Uterus (tissue), 4 donors: ENCODE data around the gene SGK1. TPM values are rescaled to one million over a fixed set of nuclear protein-coding genes. Genes with fewer than 3 reads are reported as not detected.
A peak's percentile ranks its signal among the peaks of the same experiment; 100 is the strongest.

Experiments
- DNase-seq, 2 donors: peaks; one replicate each; pipeline ENCODE4 v3.0.0-alpha.2; 2019 to 2020
- H3K27ac ChIP-seq, 2 donors: fragments of 200-600 bp; sonication (generic); 1 replicate in 1 of 2; 2 replicates in 1 of 2; pipeline ENCODE4 v1.5.1; 2016 to 2018
- H3K27me3 ChIP-seq, 2 donors: fragments of 200-600 bp; sonication (generic); one replicate each; pipeline ENCODE4 v1.5.1; 2018 to 2019; ENCODE audit warnings: control low read depth in 1 of 2
- H3K36me3 ChIP-seq, 2 donors: fragments of 200-600 bp; sonication (generic); one replicate each; pipeline ENCODE4 v1.5.1; 2019; ENCODE audit warnings: control low read depth in 1 of 2
- H3K4me1 ChIP-seq, 2 donors: fragments of 200-600 bp; sonication (generic); one replicate each; pipeline ENCODE4 v1.5.1; 2018 to 2019; ENCODE audit warnings: control low read depth in 1 of 2
- H3K4me3 ChIP-seq, 2 donors: fragments of 200-600 bp; sonication (generic); 1 replicate in 1 of 2; 2 replicates in 1 of 2; pipeline ENCODE4 v1.5.1; 2018 to 2019; ENCODE audit warnings: mild to moderate bottlenecking in 1 of 2
- H3K9me3 ChIP-seq, 2 donors: fragments of 200-600 bp; sonication (generic); one replicate each; pipeline ENCODE4 v1.5.1; 2019; ENCODE audit warnings: control low read depth in 1 of 2
- CTCF ChIP-seq, 4 experiments: fragments of 200-600 bp in 2 of 4; fragments of 450-650 bp in 2 of 4; sonication (generic) in 2 of 4; IDR thresholded peaks; one replicate each; pipeline ENCODE4 v1.5.1; 2016 to 2019; ENCODE audit warnings: antibody characterized with exemption in 4 of 4, mild to moderate bottlenecking in 2 of 4, moderate library complexity in 1 of 4
- POLR2A ChIP-seq, 2 donors: fragments of 450-650 bp; IDR thresholded peaks; one replicate each; pipeline ENCODE4 v1.6.1; 2016; ENCODE audit warnings: antibody characterized with exemption in 2 of 2, mild to moderate bottlenecking in 1 of 2, moderate library complexity in 1 of 2
- intact Hi-C: fragments of 100-400 bp; cut with DNase I; formaldehyde crosslinking; loops from one replicate; pipeline ENCODE4 v1.15.1; 2023; ENCODE audit warnings: low total_unique reads
- total RNA-seq, 4 donors: library from RNA; depleted of rRNA in 3 of 4; stranded (reverse); fragments of >200 nt in 3 of 4; gene quantifications; one replicate each; pipeline versions ENCODE4 v1.1.0 to v1.2.4, GENCODE V29; 2014 to 2023
- donor health status: DM: yes; HTN: yes; CAD: no.

The SGK1 gene
- total RNA-seq, 4 donors from 2014 or later = 47.1 to 75.0 (median 59.8) TPM

GRCh38 chr6:134347885-134348805 lies 30.2 kb upstream of the SGK1 start:
- Histone ChIP-seq H3K4me1 (no peaks in the 10 kb centered on the region), H3K36me3 (no peaks in the 10 kb centered on the region), H3K27ac (no peak overlapping the region), H3K4me3 (no peak overlapping the region), H3K9me3 (no peaks in the 10 kb centered on the region), H3K27me3 (no peaks in the 10 kb centered on the region)
- no peak for TF ChIP-seq POLR2A (IDR thresholded peaks at IDR 0.05)
- intact Hi-C loops = no loop called here
- no peak for DNase-seq

GRCh38 chr6:134346932-134347545 lies 29.1 kb upstream of the SGK1 start:
- Histone ChIP-seq H3K27ac (no peak overlapping the region), H3K4me1 (no peaks in the 10 kb centered on the region), H3K27me3 (no peaks in the 10 kb centered on the region), H3K36me3 (no peaks in the 10 kb centered on the region), H3K4me3 (no peak overlapping the region), H3K9me3 (no peaks in the 10 kb centered on the region)
- intact Hi-C loops = no loop called here
- DNase-seq = no peak
- no peak for TF ChIP-seq POLR2A (IDR thresholded peaks at IDR 0.05)
- no peak for TF ChIP-seq CTCF (IDR thresholded peaks at IDR 0.05)

GRCh38 chr6:134345789-134346188 lies 27.9 kb upstream of the SGK1 start:
- H3K9me3 ChIP-seq = no peaks in the 10 kb centered on the region
- H3K4me1 ChIP-seq = no peaks in the 10 kb centered on the region
- H3K36me3 ChIP-seq = no peaks in the 10 kb centered on the region
- no peak overlapping the region for H3K27ac ChIP-seq
- TF ChIP-seq POLR2A (IDR thresholded peaks at IDR 0.05) (no peak), CTCF (IDR thresholded peaks at IDR 0.05) (no peak)
- DNase-seq = no peak
- no peaks in the 10 kb centered on the region for H3K27me3 ChIP-seq
- intact Hi-C loops = no loop called here
- no peak overlapping the region for H3K4me3 ChIP-seq

DNA sequence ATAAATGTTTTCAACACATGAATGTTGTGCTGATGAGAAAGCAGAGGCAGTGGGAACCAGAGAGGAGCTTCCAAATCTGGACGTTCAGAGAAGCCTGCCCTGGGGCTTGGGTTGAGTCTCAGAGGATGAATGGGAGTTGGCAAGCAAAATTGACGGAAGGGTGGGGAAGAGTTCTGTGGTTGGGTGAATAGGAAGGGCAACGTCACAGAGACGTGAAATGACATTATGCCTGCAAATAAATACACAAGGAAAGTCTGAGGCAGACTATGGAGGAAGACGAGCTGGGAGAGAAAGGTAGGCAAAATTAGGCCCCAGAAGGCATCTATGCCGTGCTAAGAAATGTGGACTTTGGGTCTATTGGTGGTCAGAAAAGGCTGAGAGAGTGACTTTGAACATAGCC lies 25.2 kb upstream of the SGK1 start:
- H3K9me3 ChIP-seq = no peaks in the 10 kb centered on the region
- TF ChIP-seq CTCF (IDR thresholded peaks at IDR 0.05) (no peak), POLR2A (IDR thresholded peaks at IDR 0.05) (no peak)
- H3K4me1 ChIP-seq = no peaks in the 10 kb centered on the region
- no peak overlapping the region for H3K4me3 ChIP-seq
- DNase-seq = peak in 1 of 2 donors; percentile 15
- H3K27me3 ChIP-seq = no peaks in the 10 kb centered on the region
- H3K27ac ChIP-seq = peak overlapping the region in 1 of 2 donors; percentile 22
- intact Hi-C loops = no loop called here
- H3K36me3 ChIP-seq = no peaks in the 10 kb centered on the region

DNA sequence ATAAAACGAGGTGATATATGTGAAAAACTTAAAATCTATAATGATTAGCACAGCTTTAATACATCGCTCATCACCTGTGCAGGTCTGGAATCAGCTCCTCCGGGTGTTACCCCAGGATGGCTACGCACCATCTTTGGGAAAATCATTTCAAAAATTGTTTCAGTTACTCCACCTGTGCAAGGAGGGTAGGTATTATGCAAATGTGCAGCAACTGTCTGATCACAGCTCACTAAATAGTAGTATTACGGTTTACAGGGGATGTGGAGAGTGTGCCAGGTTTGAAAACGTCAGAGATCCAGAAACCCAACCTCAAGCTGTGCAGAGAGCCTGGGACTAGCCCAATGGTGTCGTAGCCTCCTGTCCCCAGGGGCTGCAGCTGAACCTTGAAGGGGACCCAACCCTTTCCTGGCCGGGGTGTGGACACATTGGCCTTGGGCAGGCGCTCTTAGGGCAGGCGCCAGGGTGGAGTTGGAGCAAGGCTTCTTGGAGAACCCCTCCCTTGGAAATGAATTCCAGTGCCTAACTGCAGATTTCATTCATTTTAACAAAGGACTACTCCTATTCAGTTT lies 24.2 kb upstream of the SGK1 start:
- intact Hi-C loops = no loop called here
- H3K27ac ChIP-seq = no peak overlapping the region
- peak in 1 of 2 donors; percentile 25 for DNase-seq
- H3K36me3 ChIP-seq = no peaks in the 10 kb centered on the region
- no peak for TF ChIP-seq POLR2A (IDR thresholded peaks at IDR 0.05)
- TF ChIP-seq CTCF (IDR thresholded peaks at IDR 0.05) = no peak
- no peak overlapping the region for H3K4me3 ChIP-seq
- no peaks in the 10 kb centered on the region for H3K4me1 ChIP-seq
- H3K9me3 ChIP-seq = no peaks in the 10 kb centered on the region
- no peaks in the 10 kb centered on the region for H3K27me3 ChIP-seq
